ENCODE results near the gene SLC16A14. TPM values are rescaled to one million over a fixed set of nuclear protein-coding genes. Genes with fewer than 3 reads are reported as not detected.

The SLC16A14 gene
- total and polyA plus RNA-seq, 8 donors = 0.15 to 2.3 (median 0.59) TPM

GRCh38 chr2:230053753-230054478 is 14.8 kb downstream of the SLC16A14 start:
- DNase-seq (no peak), ATAC-seq (no peak), FAIRE-seq (no peak)
- Histone ChIP-seq H3K27ac (no peak overlapping the region), H3K36me3 (no peaks in the 10 kb centered on the region), H3K27me3 (no peaks in the 10 kb centered on the region), H3K4me3 (no peak overlapping the region), H3K4me1 (no peaks in the 10 kb centered on the region), H3K9me3 (no peaks in the 10 kb centered on the region)
- no peak for TF ChIP-seq CTCF (IDR thresholded peaks at IDR 0.05)
- intact Hi-C loops (cut with DNase I) = no loop called here
- WGBS, 2 donors = 91 to 96% methylated on average over 2 of the region's 2 CpGs

GRCh38 chr2:230052299-230052698 is 16.4 kb downstream of the SLC16A14 start:
- no peak for TF ChIP-seq CTCF (IDR thresholded peaks at IDR 0.05)
- DNase-seq (no peak), FAIRE-seq (no peak), ATAC-seq (no peak)
- Histone ChIP-seq H3K27me3 (no peaks in the 10 kb centered on the region), H3K4me3 (no peak overlapping the region), H3K4me1 (no peaks in the 10 kb centered on the region), H3K9me3 (no peaks in the 10 kb centered on the region), H3K36me3 (no peaks in the 10 kb centered on the region), H3K27ac (no peak overlapping the region)
- 73 to 81% methylated on average over 2 of the region's 2 CpGs for WGBS, 2 donors
- intact Hi-C loops (cut with DNase I) = no loop called here

- ATAC-seq (no peak), FAIRE-seq (no peak), DNase-seq (no peak)
- 76 to 79% methylated on average over 3 of the region's 3 CpGs for WGBS, 2 donors
- no peak for TF ChIP-seq CTCF (IDR thresholded peaks at IDR 0.05)
- intact Hi-C loops (cut with DNase I) = no loop called here
- Histone ChIP-seq H3K4me3 (no peak overlapping the region), H3K27ac (no peak overlapping the region), H3K36me3 (no peaks in the 10 kb centered on the region), H3K9me3 (no peaks in the 10 kb centered on the region), H3K27me3 (no peaks in the 10 kb centered on the region), H3K4me1 (no peaks in the 10 kb centered on the region)
Measured at GRCh38 chr2:230050136-230050535, 18.6 kb downstream of the SLC16A14 start.

GRCh38 chr2:230048010-230048671 is 20.6 kb downstream of the SLC16A14 start:
- no peaks in the 10 kb centered on the region for H3K36me3 ChIP-seq
- no peaks in the 10 kb centered on the region for H3K9me3 ChIP-seq
- H3K27me3 ChIP-seq = no peaks in the 10 kb centered on the region
- ATAC-seq = no peak
- 72 to 83% methylated on average over 4 of the region's 4 CpGs for WGBS, 2 donors
- no peak for FAIRE-seq
- intact Hi-C loops (cut with DNase I) = no loop called here
- TF ChIP-seq CTCF (IDR thresholded peaks at IDR 0.05) = no peak
- H3K27ac ChIP-seq = no peak overlapping the region
- no peak overlapping the region for H3K4me3 ChIP-seq
- no peak for DNase-seq
- H3K4me1 ChIP-seq = no peaks in the 10 kb centered on the region

- Histone ChIP-seq H3K9me3 (no peaks in the 10 kb centered on the region), H3K4me1 (no peaks in the 10 kb centered on the region), H3K4me3 (no peak overlapping the region), H3K36me3 (no peaks in the 10 kb centered on the region), H3K27ac (no peak overlapping the region), H3K27me3 (no peaks in the 10 kb centered on the region)
- FAIRE-seq = no peak
- intact Hi-C loops (cut with DNase I) = no loop called here
- ATAC-seq = no peak
- TF ChIP-seq CTCF (IDR thresholded peaks at IDR 0.05) = no peak
- WGBS, 2 donors = 92 to 93% methylated on average over 16 of the region's 16 CpGs
- DNase-seq = no peak
Measured at GRCh38 chr2:230046491-230046890, 22.2 kb downstream of the SLC16A14 start.
